Endothelial cell of umbilical vein (primary cell): ENCODE data around the gene PKNOX2. TPM values are rescaled to one million over a fixed set of nuclear protein-coding genes. Genes with fewer than 3 reads are reported as not detected.

Experiments
- BruUV-seq: library from RNA; stranded (reverse); fragments of 400-500 nt; replicated peaks from 2 replicates; lab custom pipeline; 2021; lab: Mats Ljungman, UMichigan
- CTCF ChIA-PET: fragments of 300-600, 350-600 bp; sonication (Branson Sonifier 250); formaldehyde crosslinking; loops from one replicate; lab custom pipeline; 2021; ENCODE audit warnings: antibody characterized with exemption, inconsistent platforms; lab: Charles Lee
- POLR2A ChIA-PET: fragments of 300-600, 350-600 bp; sonication (Branson Sonifier 250); formaldehyde crosslinking; loops from one replicate; lab custom pipeline; 2021; ENCODE audit warnings: antibody characterized with exemption, inconsistent platforms; lab: Charles Lee
- DNase-seq: peaks from one replicate; pipeline ENCODE4 v3.0.0-alpha.2; 2011; ENCODE audit warnings: low read depth, low spot score
- FAIRE-seq: peaks from 2 replicates; lab custom pipeline; 2011; peaks lifted over from hg19 to GRCh38; lab: Jason Lieb, UNC
- H2AFZ ChIP-seq: 2 replicates; pipeline ENCODE4 v1.6.0; 2012; ENCODE audit warnings: low read depth, low read length, control low read depth, inconsistent platforms
- H3K27ac ChIP-seq: 2 replicates; pipeline ENCODE4 v1.5.1; 2011; ENCODE audit warnings: low read depth, mild to moderate bottlenecking, control low read depth, low read length, moderate library complexity; ENCODE audit not compliant: insufficient read depth
- H3K27me3 ChIP-seq, 2 experiments: 2 replicates each; pipeline versions ENCODE4 v1.6.0 to v1.6.1; 2011; ENCODE audit warnings: low read length in 2 of 2, mixed read lengths in 1 of 2; ENCODE audit not compliant: control insufficient read depth in 2 of 2, insufficient read depth in 2 of 2
- H3K36me3 ChIP-seq, 2 experiments: 2 replicates in 1 of 2; 3 replicates in 1 of 2; pipeline ENCODE4 v1.5.1; 2011; ENCODE audit warnings: low read length in 2 of 2, mild to moderate bottlenecking in 1 of 2, moderate library complexity in 1 of 2; ENCODE audit not compliant: control insufficient read depth in 2 of 2, insufficient read depth in 2 of 2; ENCODE audit errors: extremely low read depth in 1 of 2
- H3K4me1 ChIP-seq: 3 replicates; pipeline ENCODE4 v1.5.1; 2011; ENCODE audit warnings: mild to moderate bottlenecking, low read length; ENCODE audit not compliant: control insufficient read depth, insufficient read depth; ENCODE audit errors: extremely low read depth
- H3K4me2 ChIP-seq: 2 replicates; pipeline ENCODE4 v1.6.1; 2011; ENCODE audit warnings: low read length, control low read depth, mixed read lengths; ENCODE audit not compliant: insufficient read depth
- H3K4me3 ChIP-seq, 3 experiments: fragments of 200-600 bp in 1 of 3; sonication (generic), shearing (Covaris generic) in 1 of 3; replicated peaks in 1 of 3; 2 replicates each; pipeline ENCODE4 v1.5.1; 2011 to 2016; ENCODE audit warnings: control low read depth in 3 of 3, low read length in 3 of 3, mild to moderate bottlenecking in 2 of 3, inconsistent platforms in 1 of 3, low read depth in 1 of 3, moderate library complexity in 1 of 3; ENCODE audit not compliant: insufficient read depth in 1 of 3
- H3K79me2 ChIP-seq: 2 replicates; pipeline ENCODE4 v1.6.0; 2012; ENCODE audit warnings: low read length, inconsistent platforms; ENCODE audit not compliant: control insufficient read depth, insufficient read depth
- H3K9ac ChIP-seq: replicated peaks from 2 replicates; pipeline ENCODE3; 2011; ENCODE audit warnings: low read length, control low read depth; ENCODE audit not compliant: insufficient read depth; ENCODE audit errors: extremely low read depth
- H3K9me1 ChIP-seq: replicated peaks from 3 replicates; pipeline ENCODE4 v1.6.0; 2011; ENCODE audit warnings: mild to moderate bottlenecking, low read length; ENCODE audit not compliant: control insufficient read depth, insufficient read depth; ENCODE audit errors: extremely low read depth
- H3K9me3 ChIP-seq: replicated peaks from 2 replicates; pipeline ENCODE4 v1.5.1; 2012; ENCODE audit warnings: low read length, inconsistent platforms; ENCODE audit not compliant: control insufficient read depth, insufficient read depth
- H4K20me1 ChIP-seq: replicated peaks from 2 replicates; pipeline ENCODE3; 2011; ENCODE audit warnings: mild to moderate bottlenecking, low read length; ENCODE audit not compliant: control insufficient read depth, insufficient read depth; ENCODE audit errors: extremely low read depth
- CTCF ChIP-seq, 2 donors: IDR thresholded peaks; 1 replicate in 1 of 2; 2 replicates in 1 of 2; pipeline ENCODE4 v1.5.1; 2011; ENCODE audit warnings: low read length in 2 of 2, mild to moderate bottlenecking in 2 of 2, moderate library complexity in 2 of 2, control low read depth in 1 of 2, inconsistent platforms in 1 of 2, low read depth in 1 of 2; ENCODE audit not compliant: insufficient read depth in 1 of 2; ENCODE audit errors: extremely low read depth in 1 of 2
- EZH2 ChIP-seq: IDR thresholded peaks from 2 replicates; pipeline ENCODE4 v1.6.1; 2012; ENCODE audit warnings: borderline replicate concordance, low read depth, mild to moderate bottlenecking, moderate library complexity, low read length, inconsistent platforms; ENCODE audit not compliant: severe bottlenecking
- FOS ChIP-seq: IDR thresholded peaks from 2 replicates; pipeline ENCODE4 v1.6.1; 2011; ENCODE audit warnings: mild to moderate bottlenecking, low read length, moderate library complexity, borderline replicate concordance; ENCODE audit not compliant: insufficient read depth
- GATA2 ChIP-seq: IDR thresholded peaks from 2 replicates; pipeline ENCODE4 v1.7.0; 2011; ENCODE audit warnings: low read depth, mild to moderate bottlenecking, moderate library complexity, mixed read lengths, low read length; ENCODE audit not compliant: insufficient read length, insufficient read depth
- JUN ChIP-seq: IDR thresholded peaks from 2 replicates; pipeline ENCODE4 v1.6.1; 2011; ENCODE audit warnings: borderline replicate concordance, low read depth; ENCODE audit not compliant: insufficient read length, insufficient read depth
- MAX ChIP-seq: IDR thresholded peaks from 2 replicates; pipeline ENCODE4 v1.6.1; 2011; ENCODE audit not compliant: insufficient read depth, insufficient read length
- MYC ChIP-seq: IDR thresholded peaks from one replicate; pipeline ENCODE4 v1.6.1; 2011; ENCODE audit warnings: mild to moderate bottlenecking, low read depth, low read length
- POLR2A ChIP-seq: IDR thresholded peaks from 2 replicates; pipeline ENCODE4 v1.6.1; 2012; ENCODE audit warnings: low read depth, mild to moderate bottlenecking, control low read depth, low read length
- POLR2AphosphoS5 ChIP-seq: IDR thresholded peaks from 2 replicates; pipeline ENCODE4 v1.6.1; 2012; ENCODE audit warnings: low read depth, mild to moderate bottlenecking, control low read depth, low read length, moderate library complexity; ENCODE audit not compliant: insufficient read depth
- dilution Hi-C: fragments of 300-500 bp; cut with MboI; formaldehyde crosslinking; loops from one replicate; pipeline ENCODE4 v1.15.0; 2019; ENCODE audit warnings: low sequenced_read_pairs; ENCODE audit not compliant: extremely low pct_ligation_motif_present
- intact Hi-C: fragments of 100-400 bp; cut with micrococcal nuclease; formaldehyde crosslinking; loops from one replicate; pipeline ENCODE4 v1.10.0; 2022
- polyA plus RNA-seq, 4 experiments: library from polyadenylated mRNA; depleted of rRNA in 3 of 4; stranded (reverse) in 3 of 4; unstranded in 1 of 4; fragments of >200 nt; gene quantifications; 2 replicates each; pipeline versions ENCODE4 v1.2.1 to v1.2.3, GENCODE V29; 2011 to 2012; ENCODE audit warnings: missing spikeins in 1 of 4
- total RNA-seq: library from RNA; stranded (reverse); gene quantifications from 2 replicates; pipeline ENCODE4 v1.2.3, GENCODE V29; 2021

The PKNOX2 gene
- total and polyA plus RNA-seq, 2 donors (not counting 3 experiments of a cell fraction or from before 2014, with no cell fraction given), result 0.11 to 0.91 TPM

- peaks cover 0 to 6% of the 10 kb centered on the region in 2 experiments for H3K27me3 ChIP-seq
- no peaks in the 10 kb centered on the region for H3K9me1 ChIP-seq
- dilution Hi-C loops (no loop called here), intact Hi-C loops (no loop called here)
- H3K27ac ChIP-seq, result no peak overlapping the region
- H3K9ac ChIP-seq, result no peak overlapping the region
- H3K36me3 ChIP-seq, result no peaks in the 10 kb centered on the region
- no peaks in the 10 kb centered on the region for H3K79me2 ChIP-seq
- FAIRE-seq (no peak), DNase-seq (no peak)
- H3K4me3 ChIP-seq, result no peak overlapping the region
- no TSS peak for BruUV-seq
- H3K4me2 ChIP-seq, result no peak overlapping the region
- H3K9me3 ChIP-seq, result no peaks in the 10 kb centered on the region
- H4K20me1 ChIP-seq, result no peaks in the 10 kb centered on the region
- H3K4me1 ChIP-seq, result no peaks in the 10 kb centered on the region
- ChIA-PET CTCF (interaction anchor here (1.3 to 1.7 kb wide), 3 partner anchors 62 to 96 kb away, joined by 3 to 7 read pairs (median 3); partner anchors contain the start of gene PKNOX2), POLR2A (no interaction called here)
- TF ChIP-seq POLR2A, result no peak
- H2AFZ ChIP-seq, result no peak overlapping the region
Observed at GRCh38 chr11:125251956-125252355, 87.4 kb downstream of the PKNOX2 start.

GRCh38 chr11:125253289-125253688 lies 88.7 kb downstream of the PKNOX2 start:
- no peak for TF ChIP-seq POLR2A
- TF ChIP-seq FOS, result no peak
- no peak for TF ChIP-seq GATA2
- no peak for TF ChIP-seq CTCF (IDR thresholded peaks at IDR 0.05; ENCODE audit: extremely low read depth in 1 of 2, insufficient read depth in 1 of 2, low read depth in 1 of 2, low read length in 2 of 2)
- no peak for TF ChIP-seq POLR2AphosphoS5
- TF ChIP-seq EZH2, result no peak
- TF ChIP-seq MYC, result no peak
- TF ChIP-seq MAX, result no peak
- no peak for TF ChIP-seq JUN
- BruUV-seq, result no TSS peak

More at GRCh38 chr11:125253289-125253688, 88.7 kb downstream of the PKNOX2 start:
- H3K27ac ChIP-seq, result no peak overlapping the region
- no peaks in the 10 kb centered on the region for H3K9me1 ChIP-seq
- dilution Hi-C loops, result no loop called here
- intact Hi-C loops, result no loop called here
- CTCF ChIA-PET, result interaction anchor here (0.9 kb wide), 1 partner anchor 92 kb away, joined by 3 read pairs; no protein-coding TSS in a partner anchor
- DNase-seq, result no peak
- no peak for FAIRE-seq
- no peak overlapping the region for H3K9ac ChIP-seq
- peaks cover 3 to 4% of the 10 kb centered on the region in 2 experiments for H3K27me3 ChIP-seq
- H3K36me3 ChIP-seq, result no peaks in the 10 kb centered on the region
- POLR2A ChIA-PET, result no interaction called here
- H3K9me3 ChIP-seq, result no peaks in the 10 kb centered on the region
- H3K4me3 ChIP-seq, result no peak overlapping the region
- H2AFZ ChIP-seq, result no peak overlapping the region
- no peaks in the 10 kb centered on the region for H3K79me2 ChIP-seq
- no peak overlapping the region for H3K4me2 ChIP-seq
- H3K4me1 ChIP-seq, result no peaks in the 10 kb centered on the region
- H4K20me1 ChIP-seq, result no peaks in the 10 kb centered on the region
